M059J (cell line): ENCODE data around the gene FBF1. TPM values are rescaled to one million over a fixed set of nuclear protein-coding genes. Genes with fewer than 3 reads are reported as not detected.
"Not testable (repeated sequence)": the region's sequence is repeated elsewhere in the genome, so short reads cannot be mapped to it uniquely, and the experiment has no call there.

Experiments used
- DNase-seq: peaks from one replicate; pipeline ENCODE4 v3.0.0-alpha.2; 2012; ENCODE audit warnings: low read depth
- total RNA-seq: library from RNA; depleted of rRNA; stranded (reverse); fragments of >200 nt; shearing (Covaris generic); gene quantifications from 2 replicates; pipeline ENCODE4 v1.2.3, GENCODE V29; 2014

The FBF1 gene
- total RNA-seq, 1 experiment from 2014 or later = 18.7 TPM

GRCh38 chr17:75896415-75897159 is 44.3 kb downstream of the FBF1 start, which contains the start of gene TRIM65:
Gene TRIM65 (minus strand): TSS chr17:75896951. CDS start chr17:75896937, 14 bp downstream.
- peak; percentile 76 for DNase-seq

GRCh38 chr17:75895370-75896155 is 45.3 kb downstream of the FBF1 start:
- DNase-seq = no peak

GRCh38 chr17:75894049-75894733 is 46.7 kb downstream of the FBF1 start:
- no peak for DNase-seq

GRCh38 chr17:75893305-75894048 is 47.4 kb downstream of the FBF1 start:
- no peak for DNase-seq

GRCh38 chr17:75892556-75893224 is 48.2 kb downstream of the FBF1 start:
- DNase-seq = no peak

- no peak for DNase-seq
Measured at GRCh38 chr17:75891605-75892555, 49.0 kb downstream of the FBF1 start.

GRCh38 chr17:75891022-75891604 is 49.7 kb downstream of the FBF1 start:
- no peak for DNase-seq

GRCh38 chr17:75889454-75889853 is 51.4 kb downstream of the FBF1 start:
- DNase-seq = no peak

- no peak for DNase-seq
Measured at GRCh38 chr17:75888484-75888883, 52.4 kb downstream of the FBF1 start.

- DNase-seq = not testable (repeated sequence)
Measured at GRCh38 chr17:75885860-75886259, 55.0 kb downstream of the FBF1 start.

GRCh38 chr17:75885431-75885830 is 55.4 kb downstream of the FBF1 start:
- DNase-seq = no peak

- DNase-seq = no peak
Measured at GRCh38 chr17:75881678-75882454, 59.0 kb downstream of the FBF1 start.

- DNase-seq = no peak
Measured at GRCh38 chr17:75880266-75880665, 60.6 kb downstream of the FBF1 start.

GRCh38 chr17:75878174-75878998 is 62.5 kb downstream of the FBF1 start, which contains the start of gene TRIM47:
Gene TRIM47 (minus strand): TSS chr17:75878581. CDS start chr17:75878548, 33 bp downstream.
- DNase-seq = peak; percentile 53

GRCh38 chr17:75877752-75878173 is 63.1 kb downstream of the FBF1 start:
- peak; percentile 70 for DNase-seq

- DNase-seq = peak; percentile 94
Measured at GRCh38 chr17:75876938-75877751, 63.7 kb downstream of the FBF1 start.
